ENCODE results near the gene CD2. TPM values are rescaled to one million over a fixed set of nuclear protein-coding genes. Genes with fewer than 3 reads are reported as not detected.

The CD2 gene
- total and polyA plus RNA-seq, 8 donors, result 1.7 to 14.3 (median 3.9) TPM; not detected in 1

DNA sequence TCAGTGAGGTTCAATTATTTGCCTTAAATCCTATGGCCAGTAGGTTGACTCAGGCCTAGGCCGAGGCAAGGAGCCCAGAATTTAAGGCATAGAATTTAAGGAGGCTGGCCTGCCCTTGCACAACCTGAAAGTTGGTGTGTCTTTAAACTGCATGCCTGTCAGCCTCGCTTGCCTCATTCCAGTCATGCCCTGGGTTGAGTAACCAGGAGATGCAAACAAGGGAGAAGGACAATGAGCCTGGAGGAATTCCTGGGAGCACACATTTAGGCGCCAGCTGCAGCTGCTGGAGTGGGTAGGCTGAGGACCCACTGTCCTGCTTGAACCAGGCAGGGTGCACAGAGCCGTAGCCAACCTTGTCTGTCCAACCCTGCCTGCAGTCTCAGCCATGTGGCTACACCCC is 11.7 kb downstream of the CD2 start:
- 86 to 98% (median 90%) methylated on average over 4 of the region's 4 CpGs for WGBS, 5 donors
- intact Hi-C loops (cut with DNase I; ENCODE audit: low total_unique reads), result no loop called here
- TF ChIP-seq POLR2AphosphoS5 (IDR thresholded peaks at IDR 0.05) (no peak), POLR2A (IDR thresholded peaks at IDR 0.05) (no peak), EP300 (IDR thresholded peaks at IDR 0.05) (no peak)
- TF ChIP-seq, protein P1, sequence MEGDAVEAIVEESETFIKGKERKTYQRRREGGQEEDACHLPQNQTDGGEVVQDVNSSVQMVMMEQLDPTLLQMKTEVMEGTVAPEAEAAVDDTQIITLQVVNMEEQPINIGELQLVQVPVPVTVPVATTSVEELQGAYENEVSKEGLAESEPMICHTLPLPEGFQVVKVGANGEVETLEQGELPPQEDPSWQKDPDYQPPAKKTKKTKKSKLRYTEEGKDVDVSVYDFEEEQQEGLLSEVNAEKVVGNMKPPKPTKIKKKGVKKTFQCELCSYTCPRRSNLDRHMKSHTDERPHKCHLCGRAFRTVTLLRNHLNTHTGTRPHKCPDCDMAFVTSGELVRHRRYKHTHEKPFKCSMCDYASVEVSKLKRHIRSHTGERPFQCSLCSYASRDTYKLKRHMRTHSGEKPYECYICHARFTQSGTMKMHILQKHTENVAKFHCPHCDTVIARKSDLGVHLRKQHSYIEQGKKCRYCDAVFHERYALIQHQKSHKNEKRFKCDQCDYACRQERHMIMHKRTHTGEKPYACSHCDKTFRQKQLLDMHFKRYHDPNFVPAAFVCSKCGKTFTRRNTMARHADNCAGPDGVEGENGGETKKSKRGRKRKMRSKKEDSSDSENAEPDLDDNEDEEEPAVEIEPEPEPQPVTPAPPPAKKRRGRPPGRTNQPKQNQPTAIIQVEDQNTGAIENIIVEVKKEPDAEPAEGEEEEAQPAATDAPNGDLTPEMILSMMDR (IDR thresholded peaks at IDR 0.05), result no peak
- Histone ChIP-seq H3K27me3 (no peaks in the 10 kb centered on the region), H3K36me3 (no peaks in the 10 kb centered on the region), H3K4me1 (peaks cover 0 to 18% (median 0%) of the 10 kb centered on the region in 4 donors), H3K27ac (peak overlapping the region in 2 of 5 donors; percentile 16 to 51), H3K9me3 (peaks cover 0 to 7% (median 2%) of the 10 kb centered on the region in 4 donors), H3K4me3 (no peak overlapping the region)
- no peak for DNase-seq

- WGBS, 5 donors, result 80 to 90% (median 89%) methylated on average over 13 of the region's 13 CpGs
- H3K27ac ChIP-seq, result peak overlapping the region in 2 of 5 donors; percentile 1 to 50
- TF ChIP-seq, protein P1 (IDR thresholded peaks at IDR 0.05), result no peak
- no peak for TF ChIP-seq POLR2A (IDR thresholded peaks at IDR 0.05)
- no peak for TF ChIP-seq EP300 (IDR thresholded peaks at IDR 0.05)
- no peak for TF ChIP-seq POLR2AphosphoS5 (IDR thresholded peaks at IDR 0.05)
- H3K9me3 ChIP-seq, result no peaks in the 10 kb centered on the region
- H3K4me3 ChIP-seq, result no peak overlapping the region
- peaks cover 0 to 18% (median 0%) of the 10 kb centered on the region in 4 donors for H3K4me1 ChIP-seq
- H3K27me3 ChIP-seq, result no peaks in the 10 kb centered on the region
- intact Hi-C loops (cut with DNase I; ENCODE audit: low total_unique reads), result no loop called here
- peak in 1 of 2 donors; percentile 37 for DNase-seq
- H3K36me3 ChIP-seq, result no peaks in the 10 kb centered on the region
These were observed 12.6 kb downstream of the CD2 start for GRCh38 chr1:116766616-116767469.

- Histone ChIP-seq H3K27ac (peak overlapping the region in 2 of 5 donors; percentile 18 to 50), H3K4me3 (no peak overlapping the region), H3K36me3 (no peaks in the 10 kb centered on the region), H3K9me3 (no peaks in the 10 kb centered on the region), H3K27me3 (no peaks in the 10 kb centered on the region), H3K4me1 (peaks cover 0 to 10% (median 0%) of the 10 kb centered on the region in 4 donors)
- no peak for DNase-seq
- intact Hi-C loops (cut with DNase I; ENCODE audit: low total_unique reads), result no loop called here
- TF ChIP-seq POLR2A (IDR thresholded peaks at IDR 0.05), result no peak
- TF ChIP-seq, protein P1 (IDR thresholded peaks at IDR 0.05), result no peak
- no peak for TF ChIP-seq POLR2AphosphoS5 (IDR thresholded peaks at IDR 0.05)
- TF ChIP-seq EP300 (IDR thresholded peaks at IDR 0.05), result no peak
- 87 to 95% (median 89%) methylated on average over 5 of the region's 5 CpGs for WGBS, 5 donors
These were observed 13.7 kb downstream of the CD2 start for GRCh38 chr1:116767782-116768382.

- H3K4me1 ChIP-seq, result peaks cover 0 to 6% (median 0%) of the 10 kb centered on the region in 4 donors
- DNase-seq, result no peak
- no peaks in the 10 kb centered on the region for H3K36me3 ChIP-seq
- intact Hi-C loops (cut with DNase I; ENCODE audit: low total_unique reads), result no loop called here
- 83 to 89% (median 88%) methylated on average over 13 of the region's 13 CpGs for WGBS, 5 donors
- no peak overlapping the region for H3K4me3 ChIP-seq
- H3K27me3 ChIP-seq, result no peaks in the 10 kb centered on the region
- H3K27ac ChIP-seq, result peak overlapping the region in 2 of 5 donors; percentile 18 to 30
- TF ChIP-seq POLR2A (IDR thresholded peaks at IDR 0.05) (no peak), POLR2AphosphoS5 (IDR thresholded peaks at IDR 0.05) (no peak), EP300 (IDR thresholded peaks at IDR 0.05) (no peak)
- TF ChIP-seq, protein P1 (IDR thresholded peaks at IDR 0.05), result no peak
- H3K9me3 ChIP-seq, result peaks cover 0 to 4% (median 0%) of the 10 kb centered on the region in 4 donors
These were observed 14.3 kb downstream of the CD2 start for GRCh38 chr1:116768416-116769103.

Measured in stomach (tissue), 9 donors.